ENCODE data around the gene MEF2C.
A peak's percentile ranks its signal among the peaks of the same experiment; 100 is the strongest.

MEF2C gene

DNA sequence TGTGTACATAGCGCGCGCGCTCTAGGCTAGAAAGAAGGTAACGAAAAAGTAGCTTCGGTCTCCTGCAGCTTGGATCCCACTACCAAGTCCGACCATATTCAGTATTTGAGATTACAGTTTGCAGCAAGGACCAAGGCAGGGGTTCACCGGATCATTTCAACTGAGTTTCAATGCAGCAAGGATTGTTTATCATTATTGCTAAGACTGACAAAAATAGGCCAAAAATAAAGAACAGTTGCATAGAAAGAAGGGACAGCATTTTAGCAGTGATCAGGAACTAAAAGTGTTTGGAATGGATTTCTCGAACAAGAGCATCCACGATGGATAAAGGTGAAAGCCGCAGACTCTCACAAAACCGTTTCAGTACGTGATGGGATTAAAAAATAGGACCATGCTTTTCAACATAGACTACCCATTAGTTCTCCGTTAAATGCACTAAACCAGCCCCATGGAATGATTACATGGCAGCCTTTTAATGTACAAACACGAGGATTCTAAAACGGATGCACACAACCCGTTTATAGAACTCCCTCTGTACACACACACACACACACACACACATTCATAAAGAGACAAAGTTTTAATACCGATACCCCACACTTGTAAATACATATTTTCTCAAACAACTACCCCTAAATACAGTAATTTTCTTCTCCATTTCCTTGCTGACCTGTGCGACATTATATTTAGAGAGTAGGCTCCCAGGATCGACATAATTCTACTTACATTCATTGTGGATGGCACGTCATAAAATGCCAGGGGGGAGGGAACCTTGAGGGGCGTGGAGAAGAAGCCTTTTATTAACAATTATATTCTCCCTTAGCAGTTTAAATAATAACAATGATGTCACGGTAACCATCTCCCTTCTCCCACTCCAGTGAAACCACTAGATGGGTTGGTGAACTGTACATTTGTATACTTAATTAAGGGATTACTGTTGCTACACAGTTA is 197.1 kb downstream of the MEF2C start:
- DNase-seq, result no peak

DNA sequence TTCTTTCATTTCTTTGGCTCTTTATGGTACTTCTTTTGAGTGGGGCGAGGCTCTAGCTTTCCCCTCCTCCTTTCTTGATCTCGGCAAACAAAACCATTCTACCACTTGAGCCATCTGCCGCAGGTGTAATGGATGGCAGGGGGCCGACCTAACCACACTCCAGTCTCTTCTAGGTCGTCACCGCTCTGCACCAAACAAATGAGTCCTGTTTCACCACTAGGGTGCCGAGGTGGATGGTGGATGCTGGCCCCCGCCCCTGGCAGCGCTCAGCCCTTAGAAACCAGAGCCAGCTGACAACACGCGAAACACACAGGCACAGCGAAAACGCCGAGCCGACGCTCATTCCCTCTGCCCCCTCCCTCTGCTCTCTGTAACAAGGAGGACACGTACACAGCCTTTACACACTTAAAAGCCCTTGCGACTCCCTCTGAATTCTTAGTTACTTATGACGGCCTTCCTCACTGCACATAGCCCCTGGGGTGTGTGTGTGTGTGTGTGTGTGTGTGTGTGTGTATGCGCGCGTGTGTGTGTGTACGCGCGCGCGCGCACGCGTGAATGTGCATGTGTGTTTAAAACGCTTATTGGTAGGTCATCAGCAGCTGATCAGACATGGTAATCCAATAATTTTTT is 199.4 kb downstream of the MEF2C start:
- DNase-seq, result no peak

- DNase-seq, result no peak
Measured at GRCh38 chr5:88682881-88683361, 200.1 kb downstream of the MEF2C start.

DNA sequence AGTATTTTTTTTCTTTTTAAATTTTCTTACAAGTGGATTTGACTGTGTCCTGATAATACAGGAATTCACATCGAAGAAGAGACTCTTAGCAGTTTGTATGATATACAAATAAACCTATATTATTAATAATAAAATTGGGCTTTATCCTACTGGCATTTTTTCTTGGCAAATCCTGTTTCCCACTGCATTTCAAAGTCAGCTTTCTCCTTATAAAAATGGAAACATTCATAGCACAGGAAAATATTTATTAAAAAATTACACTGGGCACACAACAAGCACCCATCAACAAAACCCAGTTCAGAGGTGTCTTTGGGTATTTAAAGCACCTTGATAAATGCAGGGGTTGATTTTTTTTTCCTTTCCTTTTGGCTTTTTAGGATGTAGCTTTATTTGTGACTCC is 200.9 kb downstream of the MEF2C start:
- DNase-seq, result no peak

GRCh38 chr5:88681211-88681803 is 201.7 kb downstream of the MEF2C start:
- DNase-seq, result no peak

DNA sequence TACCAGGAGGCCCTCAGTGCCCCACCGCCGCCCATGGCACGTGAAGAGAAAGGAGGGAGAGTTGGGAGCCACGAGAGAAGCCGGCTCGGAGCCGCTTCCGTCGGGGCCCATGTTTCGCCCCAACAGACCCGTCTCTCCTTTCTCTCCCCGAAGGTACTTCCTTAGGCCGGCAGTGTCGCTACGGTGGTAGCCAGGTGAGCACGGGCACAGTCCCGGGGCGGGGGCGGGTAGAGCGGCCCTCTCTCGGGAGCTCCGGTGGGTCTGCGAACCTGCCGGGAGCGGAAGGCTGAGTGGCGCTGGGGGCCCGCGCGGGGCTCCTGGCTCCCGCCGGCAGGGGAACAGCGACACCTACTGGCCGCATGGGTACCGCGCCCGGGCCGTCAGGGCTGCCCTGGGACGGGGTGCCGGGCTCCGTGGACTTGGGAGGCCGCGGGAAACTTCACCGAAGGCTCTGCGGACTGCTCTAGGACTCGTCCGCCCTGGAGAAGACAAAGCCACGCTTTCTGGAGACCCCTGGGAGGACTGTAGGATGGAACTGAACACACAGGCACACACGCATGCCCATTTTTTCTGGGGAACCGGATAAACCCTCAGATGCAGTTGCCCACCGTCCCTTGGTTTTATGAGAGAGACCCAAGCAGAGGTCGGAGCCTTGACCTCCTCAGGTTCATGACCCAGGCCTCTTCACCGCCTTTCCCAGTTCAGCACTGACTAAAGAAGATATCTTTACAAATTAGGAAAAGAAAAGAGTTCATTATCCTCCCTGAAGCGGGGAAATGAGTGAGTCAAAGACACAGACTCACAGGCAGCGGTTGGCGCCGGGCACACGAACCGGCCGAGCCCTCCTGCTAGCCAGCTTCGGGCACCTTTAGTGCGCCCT is 202.5 kb downstream of the MEF2C start:
- peak; percentile 47 to 75 (median 68) for DNase-seq

DNA sequence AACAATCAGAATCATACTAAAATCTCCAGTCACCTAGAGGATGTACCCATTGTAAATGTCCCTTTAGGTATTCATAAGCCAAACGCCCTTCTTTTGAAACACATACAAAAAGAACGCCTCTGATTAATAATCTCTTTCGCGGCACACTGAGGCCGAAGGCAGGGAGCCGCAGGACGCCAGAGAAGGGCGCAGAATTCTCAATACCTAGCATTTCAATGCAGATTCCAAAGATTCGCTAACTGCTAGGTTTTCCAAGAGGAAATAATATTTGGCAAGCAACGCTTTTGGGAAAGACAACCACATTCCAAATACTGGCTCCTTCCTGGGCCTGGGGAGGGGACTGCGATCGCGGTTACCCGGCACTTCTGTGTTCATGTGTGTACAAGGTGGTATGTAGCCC is 203.3 kb downstream of the MEF2C start:
- DNase-seq, result no peak

DNA sequence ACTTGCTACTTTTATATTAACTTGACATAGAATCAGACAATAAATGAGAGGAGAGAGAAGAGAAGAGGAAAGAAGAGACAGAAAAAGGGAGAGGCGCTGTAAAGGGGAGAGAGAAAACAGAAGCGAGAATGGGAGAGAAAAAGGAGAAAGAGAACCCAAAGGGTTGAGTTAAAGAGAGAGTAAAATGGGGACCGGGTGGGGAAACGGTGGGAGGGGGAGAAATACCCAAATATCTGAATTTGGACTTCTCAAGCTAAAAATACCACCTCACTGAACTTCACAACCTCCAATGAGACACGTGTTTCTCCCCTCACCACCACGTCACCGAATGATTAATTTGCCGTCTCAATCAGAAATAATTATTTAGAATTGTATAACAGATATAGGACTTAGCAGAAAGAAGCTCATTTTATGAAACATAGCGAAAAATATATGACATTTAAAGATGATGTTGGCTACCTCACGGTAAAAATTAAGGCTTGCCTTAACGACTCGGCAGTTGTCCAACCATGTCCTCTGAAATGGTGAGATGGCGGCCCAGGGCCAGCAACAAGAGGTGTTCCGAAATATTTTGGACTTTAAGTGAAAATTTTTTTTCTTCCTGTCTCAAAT is 204.1 kb downstream of the MEF2C start:
- DNase-seq, result no peak

GRCh38 chr5:88677943-88678769 is 204.8 kb downstream of the MEF2C start:
- DNase-seq, result no peak

DNA sequence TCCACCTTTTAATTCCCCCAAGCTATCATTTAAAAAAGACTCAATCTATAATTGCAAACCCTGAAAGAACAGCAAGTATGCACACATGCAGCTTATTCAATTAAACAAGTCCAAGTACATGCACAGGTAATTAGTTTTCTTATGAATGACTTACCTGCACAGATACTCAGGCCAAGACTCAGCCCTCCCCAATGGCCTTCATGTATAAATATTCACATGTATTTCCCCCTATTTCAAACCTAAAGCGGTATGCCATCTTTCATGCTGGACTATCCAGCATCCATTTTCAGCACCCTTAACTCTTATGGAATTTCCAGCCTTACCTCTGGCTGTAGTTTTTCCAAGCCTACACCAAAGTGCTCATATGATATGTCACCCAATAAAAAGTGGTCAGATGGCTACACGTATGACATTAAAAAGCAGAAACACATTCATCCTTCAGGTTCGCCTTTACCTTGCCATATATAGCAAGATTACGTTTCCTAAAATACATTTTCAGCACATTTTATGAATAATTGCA is 205.5 kb downstream of the MEF2C start:
- no peak for DNase-seq

- DNase-seq, result no peak
Measured at GRCh38 chr5:88676637-88677375, 206.2 kb downstream of the MEF2C start.

- no peak for DNase-seq
Measured at GRCh38 chr5:88675708-88676636, 207.0 kb downstream of the MEF2C start.

DNA sequence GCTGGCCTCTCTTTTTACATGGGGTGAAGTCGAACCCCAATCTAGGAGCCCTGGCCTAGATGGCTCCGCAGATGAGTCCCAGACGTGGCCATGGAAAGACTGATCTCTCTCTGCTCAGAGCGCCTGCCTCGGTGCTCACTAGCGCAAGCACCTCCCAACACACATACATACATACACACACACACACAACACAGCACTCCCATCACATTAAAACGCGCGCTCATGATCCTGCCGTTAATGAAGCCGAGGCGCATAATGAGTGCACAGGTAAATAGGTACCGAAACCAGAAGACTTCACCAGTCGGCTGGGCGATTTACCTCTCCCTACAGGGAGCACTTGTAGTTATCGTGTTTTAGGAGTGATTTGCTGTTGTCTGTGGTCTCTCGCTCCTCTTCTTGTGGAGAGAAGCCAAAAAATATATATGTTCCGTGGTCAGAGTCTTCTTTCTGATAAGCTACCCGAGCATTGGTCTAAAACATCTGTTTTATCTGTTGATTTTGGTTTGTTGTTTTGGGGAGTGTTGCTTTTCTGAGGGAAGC is 207.7 kb downstream of the MEF2C start:
- no peak for DNase-seq

GRCh38 chr5:88674356-88675167 is 208.4 kb downstream of the MEF2C start:
- peak in 1 of 4 experiments; percentile 7 for DNase-seq

GRCh38 chr5:88673253-88674105 is 209.5 kb downstream of the MEF2C start:
- no peak for DNase-seq

DNA sequence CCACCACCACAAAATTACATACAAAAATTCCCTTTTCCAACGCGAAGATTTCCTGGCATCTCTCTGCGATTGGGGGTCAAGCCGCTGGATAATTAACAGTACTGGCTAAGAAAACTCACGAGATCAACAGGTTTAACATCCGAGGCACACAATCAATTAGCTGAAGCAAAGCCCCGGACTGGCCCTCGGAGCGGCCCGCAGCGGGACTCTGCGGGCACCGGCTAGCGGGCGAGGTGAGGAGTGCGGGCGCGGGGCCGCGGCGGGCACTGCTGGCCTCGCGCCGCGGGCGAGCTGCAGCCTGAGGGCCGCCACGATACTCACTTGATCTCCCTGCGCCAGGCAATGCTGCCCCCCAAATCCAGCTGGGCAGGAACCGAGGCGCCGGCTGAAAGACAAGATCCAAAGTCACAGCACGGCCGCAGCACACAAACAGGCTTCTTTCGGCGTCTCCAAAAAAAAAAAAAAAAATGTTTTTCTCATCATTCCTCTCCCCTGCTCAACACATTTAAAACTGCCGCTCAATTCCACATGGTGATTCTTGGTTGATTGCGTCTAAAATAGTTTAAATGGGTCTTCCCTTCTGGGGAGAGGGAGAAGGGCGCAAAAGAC is 210.2 kb downstream of the MEF2C start:
- DNase-seq, result no peak

Measured in activated naive CD4-positive, alpha-beta T cell (primary cell).